ENCODE results near the gene SEMA6A. TPM values are rescaled to one million over a fixed set of nuclear protein-coding genes. Genes with fewer than 3 reads are reported as not detected.

Gene SEMA6A
- total and polyA plus RNA-seq, 2 experiments from 2014 or later = 233 to 400 TPM

DNA sequence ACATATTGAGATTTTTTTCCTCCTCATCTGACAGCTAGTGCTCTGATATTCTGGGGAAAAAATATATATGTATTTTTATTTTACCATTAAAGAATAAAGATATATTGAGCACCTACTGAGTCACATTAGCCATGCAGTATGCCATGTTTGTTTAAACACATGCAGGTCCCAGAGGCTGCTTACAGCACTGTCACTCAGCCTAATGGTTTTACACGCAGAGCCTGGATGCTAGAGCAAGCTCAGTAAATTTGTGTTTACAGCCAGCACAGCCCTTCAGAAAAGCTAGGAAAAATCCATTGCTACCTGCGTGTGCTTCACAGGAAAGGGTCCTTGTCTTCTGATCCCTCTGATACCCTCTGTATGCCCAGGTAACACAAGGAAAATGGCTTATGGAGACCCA, 146.2 kb downstream of the SEMA6A start:
- Histone ChIP-seq H4K20me1 (replicated peaks; ENCODE audit: insufficient read depth) (no peaks in the 10 kb centered on the region), H3K36me3 (ENCODE audit: insufficient read depth) (no peaks in the 10 kb centered on the region), H3K9me2 (ENCODE audit: insufficient read depth) (peaks cover 4% of the 10 kb centered on the region; the same call in 1 of the 2 replicates), H3F3A (replicated peaks; ENCODE audit: low read depth) (no peaks in the 10 kb centered on the region), H2AFZ (no peak overlapping the region), H3K4me3 (no peak overlapping the region), H3K27ac (ENCODE audit: low read depth) (no peak overlapping the region), H3K79me2 (replicated peaks; ENCODE audit: insufficient read depth) (no peaks in the 10 kb centered on the region), H3K4me1 (ENCODE audit: insufficient read depth) (0 out of 2 replicates have a peak, but pooled peaks cover 3% of the 10 kb centered on the region), H3K4me2 (no peak overlapping the region), H3K27me3 (ENCODE audit: insufficient read depth) (no peaks in the 10 kb centered on the region)
- TF ChIP-seq STAT1 (IDR thresholded peaks at IDR 0.05; ENCODE audit: unreplicated experiment) (no peak), CREB1 (CRISPR knock-in tag; IDR thresholded peaks at IDR 0.05; ENCODE audit: low read depth) (no peak), NANOG (IDR thresholded peaks at IDR 0.05; ENCODE audit: borderline replicate concordance) (no peak), EZH2 (IDR thresholded peaks at IDR 0.05; ENCODE audit: low read depth, unreplicated experiment) (no peak), JUNB (IDR thresholded peaks at IDR 0.05; ENCODE audit: unreplicated experiment) (no peak), POLR2AphosphoS5 (IDR thresholded peaks at IDR 0.05; ENCODE audit: low read depth) (no peak), EZH2phosphoT487 (IDR thresholded peaks at IDR 0.05; ENCODE audit: unreplicated experiment) (no peak), ZNF331 (CRISPR knock-in tag; IDR thresholded peaks at IDR 0.05; ENCODE audit: low read depth) (no peak), ZNF114 (CRISPR knock-in tag; IDR thresholded peaks at IDR 0.05) (no peak)
- TF ChIP-seq, protein P1, sequence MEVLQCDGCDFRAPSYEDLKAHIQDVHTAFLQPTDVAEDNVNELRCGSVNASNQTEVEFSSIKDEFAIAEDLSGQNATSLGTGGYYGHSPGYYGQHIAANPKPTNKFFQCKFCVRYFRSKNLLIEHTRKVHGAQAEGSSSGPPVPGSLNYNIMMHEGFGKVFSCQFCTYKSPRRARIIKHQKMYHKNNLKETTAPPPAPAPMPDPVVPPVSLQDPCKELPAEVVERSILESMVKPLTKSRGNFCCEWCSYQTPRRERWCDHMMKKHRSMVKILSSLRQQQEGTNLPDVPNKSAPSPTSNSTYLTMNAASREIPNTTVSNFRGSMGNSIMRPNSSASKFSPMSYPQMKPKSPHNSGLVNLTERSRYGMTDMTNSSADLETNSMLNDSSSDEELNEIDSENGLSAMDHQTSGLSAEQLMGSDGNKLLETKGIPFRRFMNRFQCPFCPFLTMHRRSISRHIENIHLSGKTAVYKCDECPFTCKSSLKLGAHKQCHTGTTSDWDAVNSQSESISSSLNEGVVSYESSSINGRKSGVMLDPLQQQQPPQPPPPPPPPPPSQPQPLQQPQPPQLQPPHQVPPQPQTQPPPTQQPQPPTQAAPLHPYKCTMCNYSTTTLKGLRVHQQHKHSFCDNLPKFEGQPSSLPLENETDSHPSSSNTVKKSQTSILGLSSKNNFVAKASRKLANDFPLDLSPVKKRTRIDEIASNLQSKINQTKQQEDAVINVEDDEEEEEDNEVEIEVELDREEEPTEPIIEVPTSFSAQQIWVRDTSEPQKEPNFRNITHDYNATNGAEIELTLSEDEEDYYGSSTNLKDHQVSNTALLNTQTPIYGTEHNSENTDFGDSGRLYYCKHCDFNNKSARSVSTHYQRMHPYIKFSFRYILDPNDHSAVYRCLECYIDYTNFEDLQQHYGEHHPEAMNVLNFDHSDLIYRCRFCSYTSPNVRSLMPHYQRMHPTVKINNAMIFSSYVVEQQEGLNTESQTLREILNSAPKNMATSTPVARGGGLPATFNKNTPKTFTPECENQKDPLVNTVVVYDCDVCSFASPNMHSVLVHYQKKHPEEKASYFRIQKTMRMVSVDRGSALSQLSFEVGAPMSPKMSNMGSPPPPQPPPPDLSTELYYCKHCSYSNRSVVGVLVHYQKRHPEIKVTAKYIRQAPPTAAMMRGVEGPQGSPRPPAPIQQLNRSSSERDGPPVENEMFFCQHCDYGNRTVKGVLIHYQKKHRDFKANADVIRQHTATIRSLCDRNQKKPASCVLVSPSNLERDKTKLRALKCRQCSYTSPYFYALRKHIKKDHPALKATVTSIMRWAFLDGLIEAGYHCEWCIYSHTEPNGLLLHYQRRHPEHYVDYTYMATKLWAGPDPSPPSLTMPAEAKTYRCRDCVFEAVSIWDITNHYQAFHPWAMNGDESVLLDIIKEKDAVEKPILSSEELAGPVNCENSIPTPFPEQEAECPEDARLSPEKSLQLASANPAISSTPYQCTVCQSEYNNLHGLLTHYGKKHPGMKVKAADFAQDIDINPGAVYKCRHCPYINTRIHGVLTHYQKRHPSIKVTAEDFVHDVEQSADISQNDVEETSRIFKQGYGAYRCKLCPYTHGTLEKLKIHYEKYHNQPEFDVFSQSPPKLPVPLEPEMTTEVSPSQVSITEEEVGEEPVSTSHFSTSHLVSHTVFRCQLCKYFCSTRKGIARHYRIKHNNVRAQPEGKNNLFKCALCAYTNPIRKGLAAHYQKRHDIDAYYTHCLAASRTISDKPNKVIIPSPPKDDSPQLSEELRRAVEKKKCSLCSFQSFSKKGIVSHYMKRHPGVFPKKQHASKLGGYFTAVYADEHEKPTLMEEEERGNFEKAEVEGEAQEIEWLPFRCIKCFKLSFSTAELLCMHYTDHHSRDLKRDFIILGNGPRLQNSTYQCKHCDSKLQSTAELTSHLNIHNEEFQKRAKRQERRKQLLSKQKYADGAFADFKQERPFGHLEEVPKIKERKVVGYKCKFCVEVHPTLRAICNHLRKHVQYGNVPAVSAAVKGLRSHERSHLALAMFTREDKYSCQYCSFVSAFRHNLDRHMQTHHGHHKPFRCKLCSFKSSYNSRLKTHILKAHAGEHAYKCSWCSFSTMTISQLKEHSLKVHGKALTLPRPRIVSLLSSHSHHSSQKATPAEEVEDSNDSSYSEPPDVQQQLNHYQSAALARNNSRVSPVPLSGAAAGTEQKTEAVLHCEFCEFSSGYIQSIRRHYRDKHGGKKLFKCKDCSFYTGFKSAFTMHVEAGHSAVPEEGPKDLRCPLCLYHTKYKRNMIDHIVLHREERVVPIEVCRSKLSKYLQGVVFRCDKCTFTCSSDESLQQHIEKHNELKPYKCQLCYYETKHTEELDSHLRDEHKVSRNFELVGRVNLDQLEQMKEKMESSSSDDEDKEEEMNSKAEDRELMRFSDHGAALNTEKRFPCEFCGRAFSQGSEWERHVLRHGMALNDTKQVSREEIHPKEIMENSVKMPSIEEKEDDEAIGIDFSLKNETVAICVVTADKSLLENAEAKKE (CRISPR knock-in tag; IDR thresholded peaks at IDR 0.05) = no peak
- TF ChIP-seq, protein P2, sequence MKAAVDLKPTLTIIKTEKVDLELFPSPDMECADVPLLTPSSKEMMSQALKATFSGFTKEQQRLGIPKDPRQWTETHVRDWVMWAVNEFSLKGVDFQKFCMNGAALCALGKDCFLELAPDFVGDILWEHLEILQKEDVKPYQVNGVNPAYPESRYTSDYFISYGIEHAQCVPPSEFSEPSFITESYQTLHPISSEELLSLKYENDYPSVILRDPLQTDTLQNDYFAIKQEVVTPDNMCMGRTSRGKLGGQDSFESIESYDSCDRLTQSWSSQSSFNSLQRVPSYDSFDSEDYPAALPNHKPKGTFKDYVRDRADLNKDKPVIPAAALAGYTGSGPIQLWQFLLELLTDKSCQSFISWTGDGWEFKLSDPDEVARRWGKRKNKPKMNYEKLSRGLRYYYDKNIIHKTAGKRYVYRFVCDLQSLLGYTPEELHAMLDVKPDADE (IDR thresholded peaks at IDR 0.05) = no peak
- TF ChIP-seq, protein P3, sequence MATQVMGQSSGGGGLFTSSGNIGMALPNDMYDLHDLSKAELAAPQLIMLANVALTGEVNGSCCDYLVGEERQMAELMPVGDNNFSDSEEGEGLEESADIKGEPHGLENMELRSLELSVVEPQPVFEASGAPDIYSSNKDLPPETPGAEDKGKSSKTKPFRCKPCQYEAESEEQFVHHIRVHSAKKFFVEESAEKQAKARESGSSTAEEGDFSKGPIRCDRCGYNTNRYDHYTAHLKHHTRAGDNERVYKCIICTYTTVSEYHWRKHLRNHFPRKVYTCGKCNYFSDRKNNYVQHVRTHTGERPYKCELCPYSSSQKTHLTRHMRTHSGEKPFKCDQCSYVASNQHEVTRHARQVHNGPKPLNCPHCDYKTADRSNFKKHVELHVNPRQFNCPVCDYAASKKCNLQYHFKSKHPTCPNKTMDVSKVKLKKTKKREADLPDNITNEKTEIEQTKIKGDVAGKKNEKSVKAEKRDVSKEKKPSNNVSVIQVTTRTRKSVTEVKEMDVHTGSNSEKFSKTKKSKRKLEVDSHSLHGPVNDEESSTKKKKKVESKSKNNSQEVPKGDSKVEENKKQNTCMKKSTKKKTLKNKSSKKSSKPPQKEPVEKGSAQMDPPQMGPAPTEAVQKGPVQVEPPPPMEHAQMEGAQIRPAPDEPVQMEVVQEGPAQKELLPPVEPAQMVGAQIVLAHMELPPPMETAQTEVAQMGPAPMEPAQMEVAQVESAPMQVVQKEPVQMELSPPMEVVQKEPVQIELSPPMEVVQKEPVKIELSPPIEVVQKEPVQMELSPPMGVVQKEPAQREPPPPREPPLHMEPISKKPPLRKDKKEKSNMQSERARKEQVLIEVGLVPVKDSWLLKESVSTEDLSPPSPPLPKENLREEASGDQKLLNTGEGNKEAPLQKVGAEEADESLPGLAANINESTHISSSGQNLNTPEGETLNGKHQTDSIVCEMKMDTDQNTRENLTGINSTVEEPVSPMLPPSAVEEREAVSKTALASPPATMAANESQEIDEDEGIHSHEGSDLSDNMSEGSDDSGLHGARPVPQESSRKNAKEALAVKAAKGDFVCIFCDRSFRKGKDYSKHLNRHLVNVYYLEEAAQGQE (IDR thresholded peaks at IDR 0.05; ENCODE audit: unreplicated experiment) = no peak
- TF ChIP-seq, protein P4, sequence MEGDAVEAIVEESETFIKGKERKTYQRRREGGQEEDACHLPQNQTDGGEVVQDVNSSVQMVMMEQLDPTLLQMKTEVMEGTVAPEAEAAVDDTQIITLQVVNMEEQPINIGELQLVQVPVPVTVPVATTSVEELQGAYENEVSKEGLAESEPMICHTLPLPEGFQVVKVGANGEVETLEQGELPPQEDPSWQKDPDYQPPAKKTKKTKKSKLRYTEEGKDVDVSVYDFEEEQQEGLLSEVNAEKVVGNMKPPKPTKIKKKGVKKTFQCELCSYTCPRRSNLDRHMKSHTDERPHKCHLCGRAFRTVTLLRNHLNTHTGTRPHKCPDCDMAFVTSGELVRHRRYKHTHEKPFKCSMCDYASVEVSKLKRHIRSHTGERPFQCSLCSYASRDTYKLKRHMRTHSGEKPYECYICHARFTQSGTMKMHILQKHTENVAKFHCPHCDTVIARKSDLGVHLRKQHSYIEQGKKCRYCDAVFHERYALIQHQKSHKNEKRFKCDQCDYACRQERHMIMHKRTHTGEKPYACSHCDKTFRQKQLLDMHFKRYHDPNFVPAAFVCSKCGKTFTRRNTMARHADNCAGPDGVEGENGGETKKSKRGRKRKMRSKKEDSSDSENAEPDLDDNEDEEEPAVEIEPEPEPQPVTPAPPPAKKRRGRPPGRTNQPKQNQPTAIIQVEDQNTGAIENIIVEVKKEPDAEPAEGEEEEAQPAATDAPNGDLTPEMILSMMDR (conservative IDR thresholded peaks at IDR 0.05; ENCODE audit: low read depth in 2 of 2) = no peak
- H3K4me3 Mint-ChIP-seq = no peak overlapping the region
- H3K27ac Mint-ChIP-seq = no peak overlapping the region
- no peaks in the 10 kb centered on the region for H3K9me3 Mint-ChIP-seq
- ATAC-seq = no peak
- no peaks in the 10 kb centered on the region; the same call in 2 of the 3 replicates for H3K36me3 Mint-ChIP-seq (ENCODE audit: low read depth)
- no peaks in the 10 kb centered on the region for H3K27me3 Mint-ChIP-seq (ENCODE audit: insufficient read depth, low read depth, poor library complexity)
- H3K4me1 Mint-ChIP-seq = peaks cover 16% of the 10 kb centered on the region
- DNase-seq (ENCODE audit: low spot score) = no peak

Data from GM23338 (cell line).